GM18858 (cell line): ENCODE results near the gene PPOX.
A peak's percentile ranks its signal among the peaks of the same experiment; 100 is the strongest.

Experiments used
- ATAC-seq: cut with Tn5 transposase; IDR thresholded peaks from one replicate; pipeline ENCODE4 v1.9.1; 2021; ENCODE audit not compliant: unreplicated experiment

PPOX gene

DNA sequence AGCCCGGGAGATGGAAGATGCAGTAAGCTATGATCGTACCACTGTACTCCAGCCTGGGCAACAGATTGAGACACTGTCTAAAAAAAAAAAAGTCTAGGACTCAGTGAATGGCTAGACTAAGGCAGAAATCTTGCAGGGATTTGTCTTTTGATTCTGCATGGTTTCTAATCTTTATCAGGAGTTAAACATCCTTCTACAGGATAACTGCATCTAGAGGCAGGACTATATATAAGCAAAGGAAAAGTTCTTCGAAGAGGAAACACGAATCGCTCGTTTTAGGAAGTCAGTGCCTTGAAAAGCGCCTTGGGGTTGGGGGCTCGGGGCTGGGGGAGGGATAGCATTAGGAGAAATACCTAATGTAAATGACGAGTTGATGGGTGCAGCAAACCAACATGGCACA is 13.1 kb upstream of the PPOX start:
- no peak for ATAC-seq

DNA sequence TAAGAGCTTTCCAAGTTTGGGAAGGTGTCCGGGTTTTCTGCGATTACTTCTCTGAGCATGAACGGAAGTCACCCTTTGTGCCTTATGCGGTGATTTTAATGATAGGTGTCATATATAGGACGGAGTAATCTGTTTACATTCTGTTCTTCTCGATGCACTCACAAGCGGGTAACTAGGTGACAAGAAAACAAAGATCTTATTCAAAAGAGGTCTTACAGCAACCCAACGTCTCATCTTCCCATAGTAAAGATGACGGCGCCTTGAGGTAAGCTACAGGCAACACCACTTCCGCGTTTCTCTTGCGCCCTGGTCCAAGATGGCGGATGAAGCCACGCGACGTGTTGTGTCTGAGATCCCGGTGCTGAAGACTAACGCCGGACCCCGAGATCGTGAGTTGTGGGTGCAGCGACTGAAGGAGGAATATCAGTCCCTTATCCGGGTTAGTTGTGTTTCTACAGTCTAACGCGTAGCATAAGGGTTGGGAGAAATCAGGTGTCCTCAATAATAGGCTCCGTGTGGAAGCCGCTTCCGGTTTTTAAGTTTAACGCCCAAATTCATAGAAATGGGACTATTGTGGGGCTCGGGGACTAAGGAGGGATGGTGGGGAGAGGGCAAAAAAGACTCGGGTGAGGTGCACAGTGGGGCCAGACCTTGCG is 12.4 kb upstream of the PPOX start, which contains the start of gene UFC1:
UFC1 (plus strand) TSS at position 297 of the 656 bp plus-strand sequence; CDS start at position 317, 20 bp downstream.
- ATAC-seq: peak; percentile 73

DNA sequence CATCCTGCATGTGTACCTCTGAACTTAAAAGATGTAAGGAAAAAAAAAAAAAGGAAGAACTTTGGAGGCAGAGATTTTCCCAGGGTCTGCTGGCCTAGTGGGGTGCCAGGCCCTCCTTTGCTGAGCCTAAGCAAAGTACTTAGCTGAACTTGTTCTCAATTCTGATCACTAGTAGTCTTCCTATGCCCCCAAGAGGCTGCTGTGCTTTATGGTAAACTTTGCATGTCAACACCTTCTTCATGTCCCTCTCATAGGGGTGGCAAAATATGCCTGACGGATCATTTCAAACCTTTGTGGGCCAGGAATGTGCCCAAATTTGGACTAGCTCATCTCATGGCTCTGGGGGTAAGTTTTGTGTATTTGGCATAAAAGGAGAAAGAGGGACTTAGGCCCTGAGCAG is 8.4 kb upstream of the PPOX start:
- ATAC-seq: no peak

DNA sequence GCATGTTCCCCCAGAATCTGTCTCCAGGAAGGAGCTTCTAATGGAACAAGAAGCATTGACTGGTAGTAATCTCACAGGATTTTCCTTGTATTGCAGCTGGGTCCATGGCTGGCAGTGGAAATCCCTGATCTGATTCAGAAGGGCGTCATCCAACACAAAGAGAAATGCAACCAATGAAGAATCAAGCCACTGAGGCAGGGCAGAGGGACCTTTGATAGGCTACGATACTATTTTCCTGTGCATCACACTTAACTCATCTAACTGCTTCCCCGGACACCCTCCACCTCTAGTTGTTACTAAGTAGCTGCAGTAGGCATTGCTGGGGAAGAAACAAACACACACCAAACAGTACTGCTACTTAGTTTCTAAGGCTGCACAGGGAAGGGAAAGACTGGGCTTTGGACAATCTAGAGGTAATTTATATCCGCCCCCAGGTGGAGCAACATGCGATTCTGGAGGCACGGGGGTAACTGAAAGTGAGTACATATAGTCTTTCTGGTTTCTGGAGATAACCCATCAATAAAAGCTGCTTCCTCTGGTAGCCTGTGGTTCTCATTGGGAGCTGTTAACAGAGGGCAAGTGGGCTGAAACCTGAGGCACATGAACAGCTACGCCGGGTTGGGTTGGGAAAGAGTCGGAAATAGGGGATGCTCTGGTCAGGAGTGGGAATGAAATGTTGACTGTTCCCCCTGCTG is 7.8 kb upstream of the PPOX start:
- ATAC-seq: no peak

DNA sequence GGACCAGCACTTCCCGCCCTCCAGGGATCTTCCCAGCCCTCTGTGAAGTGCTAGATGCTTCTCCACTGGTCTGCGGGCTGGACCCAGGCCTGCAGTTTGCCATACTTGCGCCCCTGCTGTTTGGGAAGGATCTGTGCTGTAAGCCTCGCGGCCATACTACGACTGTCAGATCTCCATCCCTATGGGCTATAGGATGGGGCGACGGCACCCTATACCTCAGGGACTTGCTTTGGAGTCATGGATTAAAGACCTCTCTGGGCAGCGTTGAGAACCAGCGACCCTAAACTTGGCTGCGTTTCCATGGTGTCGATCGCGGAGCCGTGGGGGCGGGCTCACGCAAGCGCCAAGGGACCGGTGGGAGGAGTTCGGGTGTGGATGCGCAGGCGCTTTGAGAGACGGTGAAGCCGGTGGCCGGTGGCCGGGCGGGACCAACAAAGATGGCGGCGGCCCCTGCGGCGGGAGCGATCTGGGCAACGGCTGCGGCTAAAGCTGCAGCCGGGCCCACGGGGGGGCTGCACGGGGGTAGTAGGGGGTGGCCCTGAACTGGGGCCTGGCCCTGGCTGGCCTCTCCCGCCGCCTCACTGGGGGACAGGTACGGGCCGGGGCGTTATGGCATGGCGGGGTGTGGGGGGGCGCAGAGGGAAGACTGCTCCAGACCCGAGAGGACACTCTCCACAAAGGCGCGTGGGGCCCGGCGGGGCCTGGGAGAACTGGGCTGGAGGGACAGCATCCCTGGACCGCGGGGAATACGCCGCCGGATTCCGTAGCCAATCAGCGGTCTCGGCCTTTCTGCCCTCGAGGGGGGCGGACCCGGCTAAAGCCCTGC is 6.9 kb upstream of the PPOX start, which contains the start of gene USP21:
USP21 (plus strand) TSS at position 414 of the 826 bp plus-strand sequence. CDS start 1,141 bp downstream, outside the sequence.
- peak; percentile 68 for ATAC-seq

DNA sequence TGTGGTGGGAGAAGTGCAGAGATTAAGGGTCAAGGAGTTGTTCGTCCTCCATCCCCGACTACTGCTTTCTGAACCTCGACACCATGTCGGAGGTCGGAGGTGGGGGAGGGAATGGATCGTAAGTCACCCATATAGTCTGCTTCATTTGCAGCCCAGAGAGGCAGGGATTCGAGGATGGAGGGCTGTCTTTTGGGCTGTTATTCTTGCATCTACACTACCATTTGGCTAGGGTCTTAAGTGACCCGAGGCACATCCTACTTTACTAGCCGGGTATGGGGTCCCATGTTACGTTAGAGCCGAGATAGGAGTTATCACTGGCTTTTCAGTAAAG is 6.3 kb upstream of the PPOX start:
- ATAC-seq: no peak

DNA sequence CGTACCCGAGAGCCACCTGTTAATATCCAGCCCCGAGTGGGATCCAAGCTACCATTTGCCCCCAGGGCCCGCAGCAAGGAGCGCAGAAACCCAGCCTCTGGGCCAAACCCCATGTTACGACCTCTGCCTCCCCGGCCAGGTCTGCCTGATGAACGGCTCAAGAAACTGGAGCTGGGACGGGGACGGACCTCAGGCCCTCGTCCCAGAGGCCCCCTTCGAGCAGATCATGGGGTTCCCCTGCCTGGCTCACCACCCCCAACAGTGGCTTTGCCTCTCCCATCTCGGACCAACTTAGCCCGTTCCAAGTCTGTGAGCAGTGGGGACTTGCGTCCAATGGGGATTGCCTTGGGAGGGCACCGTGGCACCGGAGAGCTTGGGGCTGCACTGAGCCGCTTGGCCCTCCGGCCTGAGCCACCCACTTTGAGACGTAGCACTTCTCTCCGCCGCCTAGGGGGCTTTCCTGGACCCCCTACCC is 5.5 kb upstream of the PPOX start:
- no peak for ATAC-seq

DNA sequence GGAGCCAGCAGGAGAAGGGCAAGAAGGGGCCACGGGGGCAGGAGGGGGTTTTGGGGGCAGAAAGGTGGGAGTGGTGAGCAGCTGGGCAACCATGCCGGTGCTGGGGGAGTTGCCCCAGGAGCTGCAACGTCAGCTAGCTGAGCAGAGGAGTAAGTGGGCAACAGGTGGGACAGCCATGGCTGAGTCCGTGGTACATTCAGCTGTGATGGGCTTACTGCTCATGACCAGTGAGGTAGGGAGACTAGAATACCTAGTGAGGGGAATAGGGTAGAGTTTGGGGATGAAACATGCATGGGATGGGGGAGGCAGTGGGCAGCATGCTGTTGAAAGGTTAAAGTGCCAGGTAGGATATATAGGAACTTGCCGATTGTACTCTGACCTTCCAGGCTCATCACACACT is 4.6 kb upstream of the PPOX start:
- ATAC-seq: no peak

DNA sequence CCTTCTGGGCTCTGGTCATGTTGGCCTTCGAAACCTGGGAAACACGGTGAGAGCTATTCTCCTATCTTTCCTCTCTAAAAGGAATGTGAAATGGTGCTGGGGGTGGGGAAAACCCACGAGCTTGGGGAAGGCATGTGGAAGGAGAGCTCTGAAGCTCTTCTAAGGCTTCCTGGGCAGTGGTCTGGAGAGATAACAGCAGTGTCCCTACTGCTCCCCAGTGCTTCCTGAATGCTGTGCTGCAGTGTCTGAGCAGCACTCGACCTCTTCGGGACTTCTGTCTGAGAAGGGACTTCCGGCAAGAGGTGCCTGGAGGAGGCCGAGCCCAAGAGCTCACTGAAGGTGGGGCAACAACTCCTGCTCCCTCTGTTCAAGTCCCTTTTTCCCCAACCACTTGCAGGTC is 4.2 kb upstream of the PPOX start:
- ATAC-seq: no peak

DNA sequence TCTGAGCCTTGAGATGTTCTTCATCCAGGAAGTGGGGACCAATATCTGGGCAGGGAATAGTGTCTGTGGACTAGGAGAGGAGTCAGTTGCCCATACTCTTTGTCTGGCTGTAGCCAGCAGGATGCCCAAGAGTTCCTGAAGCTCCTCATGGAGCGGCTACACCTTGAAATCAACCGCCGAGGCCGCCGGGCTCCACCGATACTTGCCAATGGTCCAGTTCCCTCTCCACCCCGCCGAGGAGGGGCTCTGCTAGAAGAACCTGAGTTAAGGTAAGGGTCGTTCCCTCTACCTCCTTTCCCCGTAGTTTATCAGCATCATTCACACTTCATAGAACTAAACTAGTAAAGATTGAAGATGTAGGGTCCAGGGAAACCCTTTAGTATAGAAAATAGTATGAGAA is 3.4 kb upstream of the PPOX start:
- ATAC-seq: no peak

DNA sequence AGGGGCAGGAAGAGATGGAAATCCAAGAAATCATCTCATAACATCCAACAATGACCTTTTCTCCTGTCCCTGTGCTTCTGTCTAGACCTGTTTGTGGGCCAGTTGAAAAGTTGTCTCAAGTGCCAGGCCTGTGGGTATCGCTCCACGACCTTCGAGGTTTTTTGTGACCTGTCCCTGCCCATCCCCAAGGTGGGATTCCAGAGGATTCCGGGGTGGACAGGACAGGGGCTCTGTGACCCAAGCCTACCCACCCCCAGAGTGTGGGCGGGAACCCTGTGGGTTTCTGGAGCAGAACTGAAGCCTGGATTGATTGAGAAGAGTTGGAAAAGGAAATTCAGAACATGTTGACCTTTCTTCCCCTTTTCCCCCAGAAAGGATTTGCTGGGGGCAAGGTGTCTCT is 2.4 kb upstream of the PPOX start:
- ATAC-seq: no peak

DNA sequence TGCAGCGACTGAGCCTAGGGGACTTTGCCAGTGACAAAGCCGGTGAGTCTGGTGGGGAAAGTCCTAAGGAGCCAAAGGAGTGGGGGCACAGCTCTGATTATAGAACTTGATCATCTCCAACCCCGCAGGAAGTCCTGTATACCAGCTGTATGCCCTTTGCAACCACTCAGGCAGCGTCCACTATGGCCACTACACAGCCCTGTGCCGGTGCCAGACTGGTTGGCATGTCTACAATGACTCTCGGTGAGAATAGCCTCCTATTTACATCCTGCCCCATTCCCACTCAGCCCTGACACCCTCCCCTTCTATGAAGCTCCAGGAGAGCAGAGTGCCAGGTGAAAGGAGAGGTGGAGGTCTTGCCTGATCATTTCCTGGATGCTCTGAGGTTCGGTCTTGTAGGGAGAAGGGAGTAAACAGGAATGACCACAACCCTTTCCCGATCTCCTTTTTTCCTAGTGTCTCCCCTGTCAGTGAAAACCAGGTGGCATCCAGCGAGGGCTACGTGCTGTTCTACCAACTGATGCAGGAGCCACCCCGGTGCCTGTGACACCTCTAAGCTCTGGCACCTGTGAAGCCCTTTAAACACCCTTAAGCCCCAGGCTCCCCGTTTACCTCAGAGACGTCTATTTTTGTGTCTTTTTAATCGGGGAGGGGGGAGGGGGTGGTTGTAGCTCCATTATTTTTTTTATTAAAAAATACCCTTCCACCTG is 1.2 kb upstream of the PPOX start:
- no peak for ATAC-seq

DNA sequence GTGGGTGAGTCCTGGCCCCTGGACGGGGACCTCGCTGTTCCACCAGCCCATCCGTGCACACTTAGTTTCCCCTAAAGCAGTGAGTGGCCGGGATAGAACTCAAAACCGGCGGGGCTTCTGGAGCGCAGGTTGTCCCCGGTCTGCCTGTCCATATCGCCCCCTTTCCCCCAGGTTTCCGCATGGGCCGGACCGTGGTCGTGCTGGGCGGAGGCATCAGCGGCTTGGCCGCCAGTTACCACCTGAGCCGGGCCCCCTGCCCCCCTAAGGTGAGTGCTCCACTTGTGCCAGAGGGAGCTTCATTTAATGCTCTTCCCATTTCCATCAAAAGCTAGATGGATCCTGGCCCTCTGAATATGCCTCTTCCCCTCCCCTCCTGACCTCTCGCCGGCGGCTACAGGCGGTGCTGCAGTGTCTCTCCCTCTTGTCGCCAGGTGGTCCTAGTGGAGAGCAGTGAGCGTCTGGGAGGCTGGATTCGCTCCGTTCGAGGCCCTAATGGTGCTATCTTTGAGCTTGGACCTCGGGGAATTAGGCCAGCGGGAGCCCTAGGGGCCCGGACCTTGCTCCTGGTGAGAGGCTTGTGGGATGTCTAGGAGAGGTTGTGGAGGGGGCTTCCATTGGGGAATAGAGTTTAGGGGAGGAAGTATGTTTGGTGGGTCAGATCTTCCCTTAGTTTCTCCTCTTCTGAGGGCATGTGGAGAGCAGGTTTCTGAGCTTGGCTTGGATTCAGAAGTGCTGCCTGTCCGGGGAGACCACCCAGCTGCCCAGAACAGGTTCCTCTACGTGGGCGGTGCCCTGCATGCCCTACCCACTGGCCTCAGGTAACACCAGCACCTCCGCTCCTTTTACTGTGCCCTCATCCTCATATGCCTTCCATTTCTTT is 683 bp downstream of the PPOX start:
- no peak for ATAC-seq

DNA sequence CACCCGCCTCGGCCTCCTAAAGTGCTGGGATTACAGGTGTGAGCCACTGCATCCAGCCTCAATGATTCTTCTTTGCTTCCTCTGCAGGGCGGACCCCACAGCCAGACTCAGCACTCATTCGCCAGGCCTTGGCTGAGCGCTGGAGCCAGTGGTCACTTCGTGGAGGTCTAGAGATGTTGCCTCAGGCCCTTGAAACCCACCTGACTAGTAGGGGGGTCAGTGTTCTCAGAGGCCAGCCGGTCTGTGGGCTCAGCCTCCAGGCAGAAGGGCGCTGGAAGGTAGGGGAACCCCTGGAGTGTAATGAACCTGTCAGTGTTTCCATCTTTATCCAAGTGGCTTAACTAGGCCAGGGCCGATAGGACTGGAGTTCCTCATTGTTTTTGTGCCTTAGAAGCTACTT is 2.7 kb downstream of the PPOX start:
- ATAC-seq: no peak

DNA sequence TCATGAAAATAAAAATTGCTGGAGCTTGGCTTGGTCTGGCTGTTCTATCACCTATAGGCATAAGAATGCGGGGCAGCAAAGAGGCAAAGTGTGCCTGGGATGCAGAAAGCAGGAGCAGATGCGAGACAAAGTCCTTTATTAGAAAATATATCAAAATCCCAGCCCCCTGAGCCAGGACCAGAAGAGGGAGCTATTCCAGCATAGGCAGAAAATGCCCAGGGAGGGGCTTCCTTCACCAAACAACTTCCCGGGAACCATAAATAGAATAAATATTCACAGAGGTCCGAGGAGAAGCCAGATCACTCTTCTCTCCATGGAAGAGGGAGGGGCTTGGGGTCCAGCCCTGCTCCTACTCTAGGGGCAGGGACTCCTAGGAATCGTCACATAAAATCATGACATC is 5.0 kb downstream of the PPOX start:
- ATAC-seq: no peak

DNA sequence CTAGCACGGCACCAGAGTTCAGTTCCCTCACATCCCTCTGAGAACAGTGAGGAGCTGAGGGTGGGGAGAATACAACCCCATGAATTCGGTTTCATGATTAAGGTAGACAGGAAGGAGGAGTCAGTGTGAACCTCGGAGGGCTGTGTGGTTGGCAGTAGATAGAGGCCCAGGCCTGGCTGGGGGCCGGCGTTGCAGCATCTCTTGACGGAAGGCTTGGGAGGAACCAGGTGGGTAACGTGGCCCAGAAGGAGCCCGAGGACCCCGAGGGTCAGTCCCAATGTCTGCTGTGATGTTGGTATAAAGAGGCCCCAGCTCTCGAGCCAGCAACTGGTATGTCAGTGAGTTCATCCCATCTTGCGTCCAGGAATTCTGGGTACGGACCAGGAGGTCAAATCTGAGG is 5.5 kb downstream of the PPOX start:
- ATAC-seq: no peak

DNA sequence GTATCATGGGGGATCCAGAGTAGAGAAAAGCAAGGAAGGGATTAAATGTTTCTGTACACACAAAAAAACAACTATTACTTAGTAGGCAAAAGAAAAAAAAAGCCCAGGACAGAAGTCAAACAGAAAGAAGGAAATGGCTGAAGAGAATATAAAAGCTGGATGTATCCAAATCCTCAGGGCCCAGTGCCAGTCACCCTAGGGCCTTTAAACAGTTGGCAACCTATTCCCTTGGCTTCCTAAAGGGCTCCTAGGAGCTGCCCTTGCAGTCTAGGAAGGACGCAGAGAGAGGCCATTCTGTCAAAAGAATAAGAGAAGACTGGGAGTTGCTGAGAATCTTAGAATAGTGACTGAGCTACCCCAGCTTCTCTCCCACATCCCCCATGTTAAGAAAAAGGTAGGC is 6.1 kb downstream of the PPOX start:
- ATAC-seq: no peak

DNA sequence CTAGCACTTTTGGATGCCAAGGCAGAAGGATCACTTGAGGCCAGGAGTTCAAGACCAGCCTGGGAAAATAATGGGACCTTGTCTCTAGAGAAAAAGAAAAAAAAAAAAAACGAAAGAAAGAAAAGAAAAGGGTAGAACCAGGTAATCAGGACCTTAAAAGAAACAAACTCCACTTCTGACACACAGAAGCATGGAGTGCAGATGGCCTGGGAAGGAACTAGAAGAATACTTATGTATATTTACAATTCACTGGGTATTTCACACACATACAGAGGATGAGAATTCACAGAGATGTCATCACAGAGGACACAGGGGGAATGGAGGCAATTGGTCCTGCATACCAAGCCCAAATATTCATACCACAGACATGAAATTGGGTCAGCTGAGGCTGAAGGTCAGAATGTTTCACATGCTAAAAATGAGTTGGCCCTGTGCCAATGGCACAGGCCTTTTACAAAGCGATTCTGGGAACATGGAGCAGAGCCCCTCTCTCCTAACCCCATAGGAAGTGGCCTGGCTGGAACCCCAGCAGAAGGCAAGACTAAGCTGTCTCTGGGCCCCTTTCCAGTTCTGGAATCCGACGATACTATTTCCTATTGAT is 6.7 kb downstream of the PPOX start:
- no peak for ATAC-seq

DNA sequence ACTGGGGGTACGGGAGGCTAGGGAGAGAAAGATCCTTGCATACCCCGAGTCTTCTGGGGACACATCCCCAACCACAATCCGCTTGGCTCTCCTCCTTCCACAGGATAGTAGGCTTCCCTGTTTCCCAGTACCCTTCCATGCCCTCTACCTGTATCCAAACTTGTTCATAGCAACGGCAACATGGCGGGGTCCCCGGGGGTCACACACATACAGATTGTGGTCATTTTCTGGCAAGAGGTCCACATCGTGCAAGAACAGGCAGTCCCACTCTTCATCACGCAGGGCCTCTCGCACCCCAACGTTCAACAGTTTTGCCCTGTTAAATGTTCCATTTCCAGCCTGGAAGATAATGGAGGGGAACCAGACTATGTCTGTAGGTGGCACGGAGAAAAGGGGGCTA is 7.5 kb downstream of the PPOX start:
- no peak for ATAC-seq

DNA sequence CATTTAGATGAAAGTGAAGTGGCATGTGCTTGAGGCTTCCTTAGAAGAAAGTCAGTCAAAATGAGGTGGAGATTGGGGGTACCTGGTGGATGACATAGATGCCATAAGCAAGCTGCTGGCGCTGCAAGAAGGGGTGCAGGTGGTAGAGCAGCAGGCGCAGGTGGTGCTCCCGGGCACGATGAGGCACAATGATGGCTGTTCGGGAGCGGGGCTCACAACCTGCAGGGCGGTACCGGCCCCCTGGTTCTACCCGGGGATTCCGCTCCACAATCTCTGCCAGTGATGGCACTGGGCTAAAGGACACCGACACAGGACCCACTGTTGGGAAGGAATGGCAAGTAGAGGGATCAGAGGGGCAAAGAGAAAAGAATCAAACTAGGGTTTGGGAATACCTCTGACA is 8.7 kb downstream of the PPOX start:
- no peak for ATAC-seq
